DOHH2 (cell line): Measurements from ENCODE around the gene SEC24B.
"Not testable (repeated sequence)": the region's sequence is repeated elsewhere in the genome, so short reads cannot be mapped to it uniquely, and the experiment has no call there.

Experiments used
- H3F3A ChIP-seq: fragments of 200-600 bp; sonication (generic), shearing (Covaris generic); 2 replicates; pipeline ENCODE4 v1.6.0; 2016; ENCODE audit warnings: antibody characterized with exemption, mild to moderate bottlenecking; ENCODE audit not compliant: control insufficient read depth, insufficient read depth
- H3K27ac ChIP-seq: fragments of 200-600 bp; sonication (generic); 2 replicates; pipeline ENCODE4 v1.5.1; 2014; ENCODE audit warnings: low read depth, mild to moderate bottlenecking, low read length, moderate library complexity
- H3K27me3 ChIP-seq: fragments of 200-600 bp; sonication (generic); 2 replicates; pipeline ENCODE4 v1.6.1; 2014; ENCODE audit warnings: mild to moderate bottlenecking, low read length, mixed read lengths; ENCODE audit not compliant: control insufficient read depth
- H3K36me3 ChIP-seq: fragments of 200-600 bp; sonication (generic); 2 replicates; pipeline ENCODE4 v1.6.1; 2014; ENCODE audit warnings: mild to moderate bottlenecking, low read length, moderate library complexity, mixed read lengths; ENCODE audit not compliant: control insufficient read depth
- H3K4me1 ChIP-seq: fragments of 200-600 bp; sonication (generic); 2 replicates; pipeline ENCODE4 v1.6.1; 2014; ENCODE audit warnings: mild to moderate bottlenecking, low read length, mixed read lengths; ENCODE audit not compliant: control insufficient read depth
- H3K4me2 ChIP-seq: fragments of 200-600 bp; sonication (generic); 2 replicates; pipeline ENCODE4 v1.6.0; 2014; ENCODE audit warnings: mild to moderate bottlenecking, low read length, moderate library complexity
- H3K4me3 ChIP-seq: fragments of 200-600 bp; sonication (generic); 2 replicates; pipeline ENCODE4 v1.5.1; 2014; ENCODE audit warnings: mild to moderate bottlenecking, low read length, mixed read lengths
- H3K79me2 ChIP-seq: fragments of 200-600 bp; sonication (generic); 2 replicates; pipeline ENCODE4 v1.6.1; 2014; ENCODE audit warnings: mild to moderate bottlenecking, low read length, mixed read lengths; ENCODE audit not compliant: control insufficient read depth
- H3K9me2 ChIP-seq: fragments of 200-600 bp; sonication (generic); replicated peaks from 2 replicates; pipeline ENCODE4 v1.6.1; 2014; ENCODE audit warnings: mild to moderate bottlenecking, low read length, mixed read lengths; ENCODE audit not compliant: control insufficient read depth
- H3K9me3 ChIP-seq: fragments of 200-600 bp; sonication (generic); 2 replicates; pipeline ENCODE4 v1.6.1; 2014; ENCODE audit warnings: antibody characterized with exemption, low read length, mixed read lengths; ENCODE audit not compliant: control insufficient read depth, insufficient read depth
- H4K20me1 ChIP-seq: fragments of 200-600 bp; sonication (generic); 2 replicates; pipeline ENCODE4 v1.6.0; 2014; ENCODE audit warnings: low read depth, mild to moderate bottlenecking, antibody characterized with exemption, low read length, moderate library complexity; ENCODE audit not compliant: control insufficient read depth, insufficient read depth
- CTCF ChIP-seq: fragments of 200-600 bp; sonication (generic); IDR thresholded peaks from one replicate; pipeline ENCODE4 v1.5.1; 2014; ENCODE audit warnings: antibody characterized with exemption, mild to moderate bottlenecking, low read depth, low read length; ENCODE audit not compliant: poor library complexity, severe bottlenecking
- EZH2phosphoT487 ChIP-seq: fragments of 200-600 bp; sonication (generic); IDR thresholded peaks from 2 replicates; pipeline ENCODE4 v1.6.1; 2017; ENCODE audit warnings: borderline replicate concordance, mild to moderate bottlenecking, antibody characterized with exemption, low read length, moderate library complexity, mixed read lengths

The SEC24B gene

GRCh38 chr4:109574443-109574850 lies 140.8 kb downstream of the SEC24B start:
- H3K9me3 ChIP-seq: no peaks in the 10 kb centered on the region
- peak; percentile 47 for TF ChIP-seq CTCF
- no peak for TF ChIP-seq EZH2phosphoT487
- peaks cover 5% of the 10 kb centered on the region; the same call in 1 of the 2 replicates for H4K20me1 ChIP-seq
- peaks cover 19% of the 10 kb centered on the region for H3K36me3 ChIP-seq
- no peak overlapping the region for H3K27ac ChIP-seq
- H3K27me3 ChIP-seq: no peaks in the 10 kb centered on the region
- H3K4me1 ChIP-seq: peaks cover 29% of the 10 kb centered on the region
- H3K79me2 ChIP-seq: peaks cover 98% of the 10 kb centered on the region
- H3K4me3 ChIP-seq: no peak overlapping the region
- H3F3A ChIP-seq: no peaks in the 10 kb centered on the region
- H3K9me2 ChIP-seq: no peaks in the 10 kb centered on the region
- 0 out of 2 replicates have a peak overlapping the region, but pooled peaks have one; percentile 2 for H3K4me2 ChIP-seq

GRCh38 chr4:109574931-109575804 lies 141.6 kb downstream of the SEC24B start:
- Histone ChIP-seq H3K27me3 (no peaks in the 10 kb centered on the region), H3K27ac (no peak overlapping the region), H3F3A (no peaks in the 10 kb centered on the region), H3K4me3 (no peak overlapping the region), H3K9me2 (no peaks in the 10 kb centered on the region), H3K36me3 (peaks cover 16% of the 10 kb centered on the region), H3K9me3 (no peaks in the 10 kb centered on the region), H3K79me2 (peaks cover 97% of the 10 kb centered on the region), H4K20me1 (peaks cover 5% of the 10 kb centered on the region; the same call in 1 of the 2 replicates), H3K4me2 (no peak overlapping the region), H3K4me1 (peaks cover 29% of the 10 kb centered on the region)
- TF ChIP-seq CTCF (no peak), EZH2phosphoT487 (no peak)

GRCh38 chr4:109576462-109576861 lies 142.8 kb downstream of the SEC24B start:
- Histone ChIP-seq H3K27ac (no peak overlapping the region), H3K27me3 (no peaks in the 10 kb centered on the region), H3K4me2 (no peak overlapping the region), H3K36me3 (peaks cover 16% of the 10 kb centered on the region), H3K4me3 (no peak overlapping the region), H3K79me2 (peaks cover 88% of the 10 kb centered on the region), H4K20me1 (peaks cover 5% of the 10 kb centered on the region; the same call in 1 of the 2 replicates), H3K9me2 (no peaks in the 10 kb centered on the region), H3K9me3 (no peaks in the 10 kb centered on the region), H3F3A (no peaks in the 10 kb centered on the region), H3K4me1 (peaks cover 29% of the 10 kb centered on the region)
- no peak for TF ChIP-seq EZH2phosphoT487

- Histone ChIP-seq H3K27ac (no peak overlapping the region), H3K36me3 (peaks cover 16% of the 10 kb centered on the region), H3K79me2 (peaks cover 78% of the 10 kb centered on the region), H3K4me3 (no peak overlapping the region), H3K27me3 (no peaks in the 10 kb centered on the region), H3K4me1 (peaks cover 35% of the 10 kb centered on the region), H3K9me2 (no peaks in the 10 kb centered on the region), H4K20me1 (0 out of 2 replicates have a peak, but pooled peaks cover 3% of the 10 kb centered on the region), H3F3A (no peaks in the 10 kb centered on the region), H3K4me2 (no peak overlapping the region), H3K9me3 (no peaks in the 10 kb centered on the region)
- TF ChIP-seq CTCF (no peak), EZH2phosphoT487 (no peak)
These were observed 145.2 kb downstream of the SEC24B start for GRCh38 chr4:109578846-109579245.

- not testable (repeated sequence) for H3K4me2 ChIP-seq, H3K27me3 ChIP-seq, H4K20me1 ChIP-seq, H3K9me3 ChIP-seq, H3K27ac ChIP-seq, H3F3A ChIP-seq, H3K4me3 ChIP-seq, H3K9me2 ChIP-seq
- Histone ChIP-seq H3K36me3 (peaks cover 16% of the 10 kb centered on the region), H3K4me1 (peaks cover 24% of the 10 kb centered on the region), H3K79me2 (peaks cover 76% of the 10 kb centered on the region)
These were observed 146.4 kb downstream of the SEC24B start for GRCh38 chr4:109579997-109580396.
